Stomach (tissue), 4 donors: Measurements from ENCODE around the gene ACAA1.

Experiments used
- CTCF ChIP-seq, 7 experiments: fragments of 450-650 bp in 4 of 7; fragments of 200-600 bp in 3 of 7; sonication (generic) in 3 of 7; IDR thresholded peaks; one replicate each; pipeline ENCODE4 v1.5.1; 2016 to 2019; ENCODE audit warnings: antibody characterized with exemption in 7 of 7, control low read depth in 2 of 7, mild to moderate bottlenecking in 1 of 7
- EP300 ChIP-seq: sonication (generic); formaldehyde crosslinking; IDR thresholded peaks from one replicate; pipeline ENCODE4 v1.6.1; 2017; ENCODE audit warnings: antibody characterized with exemption
- POLR2A ChIP-seq, 4 donors: fragments of 450-650 bp; IDR thresholded peaks; one replicate each; pipeline ENCODE4 v1.6.1; 2016; ENCODE audit warnings: antibody characterized with exemption in 4 of 4, control low read depth in 2 of 4, mild to moderate bottlenecking in 1 of 4, moderate library complexity in 1 of 4
- POLR2AphosphoS5 ChIP-seq, 3 donors: sonication (generic); formaldehyde crosslinking; IDR thresholded peaks; one replicate each; pipeline ENCODE4 v1.6.1; 2016; ENCODE audit warnings: antibody characterized with exemption in 3 of 3

GRCh38 chr3:38171622-38172021 is 34.7 kb upstream of the ACAA1 start:
- no peak for TF ChIP-seq CTCF (IDR thresholded peaks at IDR 0.05)
- TF ChIP-seq POLR2AphosphoS5 (IDR thresholded peaks at IDR 0.05) = no peak
- no peak for TF ChIP-seq POLR2A (IDR thresholded peaks at IDR 0.05)
- TF ChIP-seq EP300 = no peak
